ENCODE measurements around the gene INTS7. TPM values are rescaled to one million over a fixed set of nuclear protein-coding genes. Genes with fewer than 3 reads are reported as not detected.

Gene INTS7
- total RNA-seq, 1 experiment from 2014 or later: 36.5 TPM

GRCh38 chr1:212012034-212012740, 23.2 kb downstream of the INTS7 start:
- Mint-ChIP-seq H3K27ac (ENCODE audit: unreplicated experiment) (no peak overlapping the region), H3K4me1 (ENCODE audit: low read depth, unreplicated experiment) (no peaks in the 10 kb centered on the region), H3K4me3 (ENCODE audit: low read depth, unreplicated experiment) (no peak overlapping the region), H3K9me3 (ENCODE audit: low read depth, unreplicated experiment) (no peaks in the 10 kb centered on the region), H3K36me3 (ENCODE audit: insufficient read depth, unreplicated experiment) (peaks cover 4% of the 10 kb centered on the region), H3K27me3 (ENCODE audit: unreplicated experiment) (no peaks in the 10 kb centered on the region)
- TF ChIP-seq CTCF (IDR thresholded peaks at IDR 0.05; ENCODE audit: unreplicated experiment): peak; percentile 94
- no TSS peak for BruUV-seq (replicated peaks)
- DNase-seq: peak; percentile 76
- intact Hi-C loops (cut with micrococcal nuclease; ENCODE audit: unreplicated experiment): loop anchor here (1.0 to 5.0 kb wide), 2 partner anchors 23 to 330 kb away; partner anchors contain the start of genes DTL and INTS7
- CTCF ChIA-PET: interaction anchor here (1.4 to 1.8 kb wide), 2 partner anchors 15 to 23 kb away, joined by 5 to 12 read pairs; partner anchors contain the start of genes DTL and INTS7

- peaks cover 4% of the 10 kb centered on the region for H3K36me3 Mint-ChIP-seq (ENCODE audit: insufficient read depth, unreplicated experiment)
- BruUV-seq (replicated peaks): no TSS peak
- no peak overlapping the region for H3K27ac Mint-ChIP-seq (ENCODE audit: unreplicated experiment)
- intact Hi-C loops (cut with micrococcal nuclease; ENCODE audit: unreplicated experiment): loop anchor here (5.0 kb wide), 1 partner anchor 328 kb away; no protein-coding TSS in a partner anchor
- no peak for DNase-seq
- TF ChIP-seq CTCF (IDR thresholded peaks at IDR 0.05; ENCODE audit: unreplicated experiment): no peak
- H3K4me1 Mint-ChIP-seq (ENCODE audit: low read depth, unreplicated experiment): no peaks in the 10 kb centered on the region
- no peaks in the 10 kb centered on the region for H3K9me3 Mint-ChIP-seq (ENCODE audit: low read depth, unreplicated experiment)
- CTCF ChIA-PET: interaction anchor here (1.2 to 1.4 kb wide), 2 partner anchors 25 to 329 kb away, joined by 3 to 6 read pairs; partner anchors contain the start of genes DTL and INTS7
- no peak overlapping the region for H3K4me3 Mint-ChIP-seq (ENCODE audit: low read depth, unreplicated experiment)
- H3K27me3 Mint-ChIP-seq (ENCODE audit: unreplicated experiment): no peaks in the 10 kb centered on the region
These were observed 25.4 kb downstream of the INTS7 start for GRCh38 chr1:212010004-212010403.

GRCh38 chr1:212009561-212009960, 25.8 kb downstream of the INTS7 start:
- Mint-ChIP-seq H3K27me3 (ENCODE audit: unreplicated experiment) (no peaks in the 10 kb centered on the region), H3K4me1 (ENCODE audit: low read depth, unreplicated experiment) (no peaks in the 10 kb centered on the region), H3K9me3 (ENCODE audit: low read depth, unreplicated experiment) (no peaks in the 10 kb centered on the region), H3K27ac (ENCODE audit: unreplicated experiment) (no peak overlapping the region), H3K4me3 (ENCODE audit: low read depth, unreplicated experiment) (no peak overlapping the region), H3K36me3 (ENCODE audit: insufficient read depth, unreplicated experiment) (peaks cover 1% of the 10 kb centered on the region)
- DNase-seq: no peak
- no peak for TF ChIP-seq CTCF (IDR thresholded peaks at IDR 0.05; ENCODE audit: unreplicated experiment)
- BruUV-seq (replicated peaks): no TSS peak
- intact Hi-C loops (cut with micrococcal nuclease; ENCODE audit: unreplicated experiment): no loop called here
- CTCF ChIA-PET: interaction anchor here (1.2 to 1.4 kb wide), 2 partner anchors 26 to 329 kb away, joined by 3 to 6 read pairs; partner anchors contain the start of genes DTL and INTS7

- no peak for DNase-seq
- TF ChIP-seq CTCF (IDR thresholded peaks at IDR 0.05; ENCODE audit: unreplicated experiment): no peak
- H3K4me1 Mint-ChIP-seq (ENCODE audit: low read depth, unreplicated experiment): no peaks in the 10 kb centered on the region
- no peak overlapping the region for H3K4me3 Mint-ChIP-seq (ENCODE audit: low read depth, unreplicated experiment)
- no peaks in the 10 kb centered on the region for H3K9me3 Mint-ChIP-seq (ENCODE audit: low read depth, unreplicated experiment)
- H3K36me3 Mint-ChIP-seq (ENCODE audit: insufficient read depth, unreplicated experiment): no peaks in the 10 kb centered on the region
- CTCF ChIA-PET: no interaction called here
- intact Hi-C loops (cut with micrococcal nuclease; ENCODE audit: unreplicated experiment): no loop called here
- no peaks in the 10 kb centered on the region for H3K27me3 Mint-ChIP-seq (ENCODE audit: unreplicated experiment)
- no peak overlapping the region for H3K27ac Mint-ChIP-seq (ENCODE audit: unreplicated experiment)
- no TSS peak for BruUV-seq (replicated peaks)
These were observed 27.5 kb downstream of the INTS7 start for GRCh38 chr1:212007886-212008285.

All from Calu3 (cell line).